Motor neuron (in vitro differentiated cells): Measurements from ENCODE around the gene TAMM41. TPM values are rescaled to one million over a fixed set of nuclear protein-coding genes. Genes with fewer than 3 reads are reported as not detected.
"Not testable (repeated sequence)": the region's sequence is repeated elsewhere in the genome, so short reads cannot be mapped to it uniquely, and the experiment has no call there.

ENCODE experiments used
- ATAC-seq, 8 experiments: fragments of 200-7000 bp; cut with Tn5 transposase; replicated peaks in 6 of 8; 2 replicates each; pipeline ENCODE4 v1.8.0; 2021; ENCODE audit warnings: mild to moderate bottlenecking in 8 of 8, moderate library complexity in 8 of 8
- H3K27ac ChIP-seq, 2 donors: fragments of 250-450 bp; sonication (Bioruptor Pico); 2 replicates each; pipeline ENCODE4 v1.9.0; 2021; ENCODE audit warnings: antibody characterized with exemption in 2 of 2, mild to moderate bottlenecking in 2 of 2, moderate library complexity in 1 of 2
- H3K4me1 ChIP-seq, 2 donors: fragments of 250-450 bp; sonication (Bioruptor Pico); replicated peaks in 1 of 2; 2 replicates each; pipeline ENCODE4 v1.6.1; 2021; ENCODE audit warnings: antibody characterized with exemption in 2 of 2, mild to moderate bottlenecking in 2 of 2, moderate library complexity in 1 of 2
- H3K4me3 ChIP-seq, 5 donors: fragments of 250-450 bp; sonication (Bioruptor Pico); 2 replicates each; pipeline ENCODE4 v1.9.0; 2021; ENCODE audit warnings: antibody characterized with exemption in 5 of 5, mild to moderate bottlenecking in 5 of 5, moderate library complexity in 4 of 5
- WGBS, 10 experiments: fragments of 450-650 bp; shearing (Covaris generic); methylation state at CpG; one replicate each; pipeline ENCODE4 v1.0.0; 2022; 5-methylcytosine and 5-hydroxymethylcytosine counted together
- in situ Hi-C, 9 experiments: fragments of 400-800 bp; cut with MboI; loops; one replicate each; pipeline ENCODE4 v1.15.0; 2021; ENCODE audit warnings: low sequenced_read_pairs in 9 of 9, low pct_unique_long_range_greater_than_20kb in 2 of 9; ENCODE audit not compliant: unreplicated experiment in 9 of 9
- total RNA-seq, 8 experiments: library from RNA; unstranded; fragments of 300-600 nt; gene quantifications; 2 replicates each; pipeline versions ENCODE4 v1.2.3 to v1.2.4, GENCODE V29; 2022

TAMM41 gene
- total RNA-seq, 8 experiments from 2014 or later, result 8.8 to 35.0 (median 12.1) TPM

DNA sequence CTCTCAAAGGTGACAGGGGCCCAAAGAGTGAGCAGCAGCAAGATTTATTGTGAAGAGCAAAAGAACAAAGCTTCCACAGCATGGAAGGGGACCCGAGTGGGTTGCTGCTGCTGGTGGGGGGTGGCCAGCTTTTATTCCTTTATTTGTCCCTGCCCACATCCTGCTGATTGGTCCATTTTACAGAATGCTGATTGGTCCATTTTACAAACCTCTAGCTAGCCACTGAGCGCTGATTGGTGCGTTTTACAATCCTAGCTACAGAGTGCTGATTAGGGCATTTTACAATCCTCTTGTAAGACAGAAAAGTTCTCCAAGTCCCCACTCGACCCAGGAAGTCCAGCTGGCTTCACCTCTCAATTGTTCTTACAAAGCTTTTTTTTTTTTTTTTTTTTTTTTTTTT lies 94.4 kb downstream of the TAMM41 start:
- H3K27ac ChIP-seq, ATAC-seq, H3K4me3 ChIP-seq, in situ Hi-C loops, H3K4me1 ChIP-seq: not testable (repeated sequence)
- WGBS, 10 experiments, result 19 to 76% (median 62%) methylated on average over 1 to 4 of the region's 4 CpGs; no CpG with 5 or more reads in 3 of the 10 experiments

DNA sequence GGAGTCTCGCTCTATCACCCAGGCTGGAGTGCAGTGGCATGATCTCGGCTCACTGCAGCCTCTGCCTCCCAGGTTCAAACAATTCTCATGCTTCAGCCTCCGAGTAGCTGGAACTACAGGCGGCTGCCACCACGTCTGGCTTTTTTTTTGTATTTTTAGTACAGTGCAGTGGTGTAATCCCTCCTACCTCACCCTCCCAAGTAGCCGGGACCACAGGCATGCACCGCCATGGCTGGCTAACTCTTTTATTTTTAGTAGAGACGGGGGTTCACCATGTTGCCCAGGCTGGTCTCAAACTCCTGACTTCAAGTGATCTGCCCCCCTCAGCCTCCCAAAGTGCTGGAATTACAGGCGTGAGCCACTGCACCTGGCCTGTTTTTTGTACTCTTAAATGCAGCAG lies 98.4 kb downstream of the TAMM41 start:
- ATAC-seq, in situ Hi-C loops, H3K27ac ChIP-seq, H3K4me1 ChIP-seq, H3K4me3 ChIP-seq: not testable (repeated sequence)
- WGBS, 10 experiments, result 20 to 100% (median 60%) methylated on average over 1 to 5 of the region's 9 CpGs; no CpG with 5 or more reads in 4 of the 10 experiments

Other genes starting within 250 kb of the TAMM41 start
- 10 to 100 TPM; 23.6 to 98.2 (median 42.4) TPM for gene VGLL4, start 203.0 kb downstream of the TAMM41 start, total RNA-seq
- gene SYN2, start 157.5 kb upstream of the TAMM41 start, total RNA-seq, result 1 to 10 TPM in 5 of 8 experiments, under 1 TPM in 1, not detected in 2; 0.20 to 8.7 (median 2.9) TPM